Osteocyte (in vitro differentiated cells): ENCODE measurements around the gene EXOC3. TPM values are rescaled to one million over a fixed set of nuclear protein-coding genes. Genes with fewer than 3 reads are reported as not detected.

Source experiments
- DNase-seq: peaks from one replicate; pipeline ENCODE4 v3.0.0; 2021; ENCODE audit warnings: mixed read lengths; ENCODE audit not compliant: unreplicated experiment; ENCODE audit errors: extremely low spot score
- H3K27ac Mint-ChIP-seq: one replicate; pipeline ENCODE4 v1.8.0; 2021; ENCODE audit warnings: mild to moderate bottlenecking, mixed read lengths; ENCODE audit not compliant: unreplicated experiment
- H3K27me3 Mint-ChIP-seq: one replicate; pipeline ENCODE4 v1.8.0; 2021; ENCODE audit warnings: mixed read lengths; ENCODE audit not compliant: unreplicated experiment
- H3K36me3 Mint-ChIP-seq: one replicate; pipeline ENCODE4 v1.8.0; 2021; ENCODE audit warnings: mixed read lengths; ENCODE audit not compliant: unreplicated experiment
- H3K4me1 Mint-ChIP-seq: one replicate; pipeline ENCODE4 v1.8.0; 2021; ENCODE audit warnings: mixed read lengths; ENCODE audit not compliant: unreplicated experiment
- H3K4me3 Mint-ChIP-seq: one replicate; pipeline ENCODE4 v1.8.0; 2021; ENCODE audit warnings: mild to moderate bottlenecking, moderate library complexity, mixed read lengths; ENCODE audit not compliant: unreplicated experiment
- H3K9me3 Mint-ChIP-seq: one replicate; pipeline ENCODE4 v1.8.0; 2021; ENCODE audit warnings: mixed read lengths; ENCODE audit not compliant: unreplicated experiment
- total RNA-seq: library from RNA; stranded (reverse); gene quantifications from 2 replicates; pipeline ENCODE4 v1.2.1, GENCODE V29; 2021
- TF ChIP-seq, protein P1 (sequence below): fragments of 200-600 bp; sonication (generic); IDR thresholded peaks from 2 replicates; pipeline ENCODE4 v1.5.0; 2021; ENCODE audit warnings: antibody characterized with exemption, mild to moderate bottlenecking, moderate library complexity

EXOC3 gene
- total RNA-seq, 1 donor from 2014 or later, result 81.4 TPM

GRCh38 chr5:404666-405241 is 38.2 kb upstream of the EXOC3 start:
- no peaks in the 10 kb centered on the region for H3K27me3 Mint-ChIP-seq
- DNase-seq, result peak; percentile 46

DNA sequence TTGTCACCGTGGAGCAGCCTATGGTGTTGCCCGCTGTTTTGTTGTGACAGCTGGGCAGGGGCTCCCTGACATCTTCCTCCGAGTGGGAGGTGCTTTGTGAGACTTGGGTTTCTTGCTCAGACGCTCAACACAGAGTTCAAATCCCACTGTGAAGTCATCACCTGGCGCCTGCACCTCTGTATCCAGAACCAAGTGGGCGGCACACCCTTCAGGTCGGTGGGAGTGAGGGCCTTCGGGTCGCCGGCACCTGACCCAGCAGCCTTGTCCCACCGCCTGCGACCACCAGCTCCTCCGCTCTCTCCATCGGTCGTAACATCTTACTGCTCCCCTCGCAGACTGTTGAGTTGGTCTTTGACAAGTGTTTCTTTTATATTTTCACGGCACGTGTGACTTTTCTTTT is 37.6 kb upstream of the EXOC3 start:
- no peaks in the 10 kb centered on the region for H3K9me3 Mint-ChIP-seq
- H3K36me3 Mint-ChIP-seq, result peaks cover 31% of the 10 kb centered on the region
- H3K27ac Mint-ChIP-seq, result peak overlapping the region; percentile 4
- no peaks in the 10 kb centered on the region for H3K27me3 Mint-ChIP-seq
- H3K4me1 Mint-ChIP-seq, result peaks cover 36% of the 10 kb centered on the region
- TF ChIP-seq, protein P1, sequence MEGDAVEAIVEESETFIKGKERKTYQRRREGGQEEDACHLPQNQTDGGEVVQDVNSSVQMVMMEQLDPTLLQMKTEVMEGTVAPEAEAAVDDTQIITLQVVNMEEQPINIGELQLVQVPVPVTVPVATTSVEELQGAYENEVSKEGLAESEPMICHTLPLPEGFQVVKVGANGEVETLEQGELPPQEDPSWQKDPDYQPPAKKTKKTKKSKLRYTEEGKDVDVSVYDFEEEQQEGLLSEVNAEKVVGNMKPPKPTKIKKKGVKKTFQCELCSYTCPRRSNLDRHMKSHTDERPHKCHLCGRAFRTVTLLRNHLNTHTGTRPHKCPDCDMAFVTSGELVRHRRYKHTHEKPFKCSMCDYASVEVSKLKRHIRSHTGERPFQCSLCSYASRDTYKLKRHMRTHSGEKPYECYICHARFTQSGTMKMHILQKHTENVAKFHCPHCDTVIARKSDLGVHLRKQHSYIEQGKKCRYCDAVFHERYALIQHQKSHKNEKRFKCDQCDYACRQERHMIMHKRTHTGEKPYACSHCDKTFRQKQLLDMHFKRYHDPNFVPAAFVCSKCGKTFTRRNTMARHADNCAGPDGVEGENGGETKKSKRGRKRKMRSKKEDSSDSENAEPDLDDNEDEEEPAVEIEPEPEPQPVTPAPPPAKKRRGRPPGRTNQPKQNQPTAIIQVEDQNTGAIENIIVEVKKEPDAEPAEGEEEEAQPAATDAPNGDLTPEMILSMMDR, result no peak
- peak; percentile 73 for DNase-seq
- no peak overlapping the region for H3K4me3 Mint-ChIP-seq

More at GRCh38 chr5:404666-405241, 38.2 kb upstream of the EXOC3 start:
- Mint-ChIP-seq H3K36me3 (peaks cover 31% of the 10 kb centered on the region), H3K27ac (no peak overlapping the region), H3K9me3 (no peaks in the 10 kb centered on the region), H3K4me3 (no peak overlapping the region), H3K4me1 (peaks cover 41% of the 10 kb centered on the region)
- TF ChIP-seq, protein P1, result no peak

- TF ChIP-seq, protein P1, result no peak
These were observed 36.9 kb upstream of the EXOC3 start for GRCh38 chr5:406041-406440.

GRCh38 chr5:407051-407450 is 35.9 kb upstream of the EXOC3 start:
- DNase-seq, result no peak
- TF ChIP-seq, protein P1, result no peak
- Mint-ChIP-seq H3K27me3 (no peaks in the 10 kb centered on the region), H3K4me3 (no peak overlapping the region), H3K27ac (peak overlapping the region; percentile 55), H3K4me1 (peaks cover 31% of the 10 kb centered on the region), H3K36me3 (peaks cover 33% of the 10 kb centered on the region), H3K9me3 (no peaks in the 10 kb centered on the region)

More at GRCh38 chr5:406041-406440, 36.9 kb upstream of the EXOC3 start:
- peak; percentile 44 for DNase-seq
- Mint-ChIP-seq H3K4me3 (no peak overlapping the region), H3K4me1 (peaks cover 32% of the 10 kb centered on the region), H3K27ac (peak overlapping the region; percentile 39), H3K36me3 (peaks cover 37% of the 10 kb centered on the region), H3K27me3 (no peaks in the 10 kb centered on the region), H3K9me3 (no peaks in the 10 kb centered on the region)

DNA sequence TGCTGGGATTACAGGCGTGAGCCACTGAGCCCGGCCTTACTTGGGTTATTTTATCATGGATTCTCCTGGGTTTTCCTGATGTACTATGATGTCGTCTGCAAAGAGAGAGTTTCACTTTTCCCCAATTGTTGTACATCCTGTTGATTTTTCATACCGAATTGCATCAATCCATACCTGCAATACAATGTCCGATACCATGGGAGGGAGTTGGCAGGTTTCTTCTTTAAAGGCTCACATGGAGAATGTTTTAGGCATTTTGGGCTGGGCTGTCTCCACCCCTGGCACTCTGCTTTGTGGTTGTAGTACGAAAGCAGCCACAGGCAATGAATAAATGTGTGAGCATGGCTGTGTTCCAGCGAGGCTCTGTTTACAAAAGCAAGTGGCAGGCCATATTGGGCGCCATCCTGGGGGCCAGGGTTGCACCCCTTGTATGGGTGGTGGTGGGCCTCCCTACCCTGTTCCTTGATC is 35.1 kb upstream of the EXOC3 start:
- H3K4me1 Mint-ChIP-seq, result peaks cover 35% of the 10 kb centered on the region
- TF ChIP-seq, protein P1, result no peak
- H3K27me3 Mint-ChIP-seq, result no peaks in the 10 kb centered on the region
- no peaks in the 10 kb centered on the region for H3K9me3 Mint-ChIP-seq
- no peak overlapping the region for H3K4me3 Mint-ChIP-seq
- peak; percentile 75 for DNase-seq
- peaks cover 34% of the 10 kb centered on the region for H3K36me3 Mint-ChIP-seq
- H3K27ac Mint-ChIP-seq, result peak overlapping the region; percentile 49
